Measurements from ENCODE around the gene ALK.

GRCh38 chr2:29193681-29194080 is 727.7 kb downstream of the ALK start:
- no peak for TF ChIP-seq EP300 (IDR thresholded peaks at IDR 0.05)
- no peak for TF ChIP-seq CTCF (IDR thresholded peaks at IDR 0.05)
- no peak for TF ChIP-seq POLR2AphosphoS5 (IDR thresholded peaks at IDR 0.05)

Measured in sigmoid colon (tissue), 4 donors.